NCI-H69 (cell line): ENCODE results near the gene APOL3.
"Not testable (repeated sequence)": the region's sequence is repeated elsewhere in the genome, so short reads cannot be mapped to it uniquely, and the experiment has no call there.

Source experiments
- DNase-seq: peaks from one replicate; lab custom pipeline; 2025; lab: John Stamatoyannopoulos, UW

Gene APOL3

GRCh38 chr22:36134182-36134581 lies 26.4 kb downstream of the APOL3 start:
- no peak for DNase-seq

DNA sequence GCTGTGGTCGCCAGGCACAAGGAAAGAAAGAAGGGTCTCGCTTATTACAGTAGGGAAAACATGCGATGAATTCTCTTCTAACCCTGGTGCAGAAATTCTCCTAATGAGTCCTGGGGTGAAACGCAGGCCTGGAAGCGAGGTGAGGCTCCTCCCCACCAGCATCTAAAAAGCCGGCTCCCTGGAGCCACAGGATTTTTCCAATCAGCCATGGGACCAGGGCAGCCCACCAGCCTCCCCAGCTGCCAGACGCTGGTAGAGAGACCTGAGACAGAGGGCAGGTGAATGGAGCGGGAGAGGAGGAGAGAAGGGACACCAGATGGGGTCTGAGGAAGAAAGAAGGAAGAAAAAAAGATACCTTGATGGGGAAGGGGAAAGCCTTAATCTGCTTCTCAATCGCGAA lies 28.6 kb downstream of the APOL3 start:
- DNase-seq, result no peak

DNA sequence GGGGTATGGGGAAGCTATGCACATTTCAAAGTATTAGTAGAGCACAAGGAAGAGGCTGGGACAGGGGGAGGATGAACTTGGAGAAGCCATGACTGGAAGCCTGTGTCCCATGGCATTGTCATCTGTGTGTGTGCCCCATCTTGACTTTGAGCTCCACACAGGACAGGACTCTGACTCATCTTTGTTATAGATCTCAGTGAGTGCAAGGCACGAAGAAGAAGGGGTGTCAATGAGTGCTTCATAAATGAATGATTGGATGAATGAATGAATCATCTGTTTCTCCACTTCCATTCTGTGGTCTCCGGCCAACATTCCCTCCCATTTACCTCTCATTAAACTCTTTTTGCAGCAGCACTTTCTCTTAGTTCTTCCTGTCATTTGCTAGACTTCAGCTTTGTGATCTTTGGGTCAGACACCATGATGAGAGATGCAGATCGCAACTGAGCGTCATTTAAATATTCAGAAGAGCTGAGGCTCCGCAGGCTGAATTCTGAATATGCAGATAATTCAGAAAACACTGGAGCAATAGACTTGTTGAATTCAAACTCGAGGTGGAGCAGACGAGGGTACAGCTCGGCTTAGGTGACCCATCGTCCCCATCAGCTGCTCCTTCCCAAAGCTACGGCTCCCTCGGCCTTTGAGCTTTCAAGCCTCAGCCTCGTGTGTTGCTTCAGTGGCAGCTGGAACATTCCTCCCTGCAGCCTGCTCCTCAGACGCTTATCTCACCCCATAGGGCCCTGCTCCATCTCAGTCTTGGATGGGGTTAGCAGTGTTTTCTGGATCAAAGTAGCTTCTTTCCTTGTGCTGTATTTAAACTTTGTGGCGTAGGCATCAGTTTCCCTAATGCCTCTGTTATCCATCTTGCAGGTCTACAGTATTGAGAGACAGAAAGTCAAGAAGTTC lies 30.8 kb downstream of the APOL3 start:
- no peak for DNase-seq

DNA sequence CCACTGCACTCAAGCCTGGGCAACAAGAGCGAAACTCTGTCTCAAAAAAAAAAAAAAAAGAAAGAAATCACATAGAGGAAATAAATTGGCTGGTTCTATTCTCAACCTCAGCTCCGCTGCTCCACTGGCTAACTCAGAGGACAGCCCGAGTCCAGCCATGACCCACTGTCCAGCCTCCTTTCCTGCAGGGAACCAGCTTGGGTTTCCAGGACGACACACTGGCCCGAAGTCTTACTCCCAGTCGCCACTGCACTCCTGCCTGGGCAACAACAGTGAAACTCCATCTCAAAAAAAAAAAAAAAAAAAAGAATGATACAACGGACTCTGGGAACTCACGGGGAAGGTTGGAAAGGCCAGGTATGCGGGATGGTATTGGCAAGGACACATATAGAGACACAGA lies 31.5 kb downstream of the APOL3 start:
- DNase-seq, result no peak

- peak; percentile 13 for DNase-seq
Observed at GRCh38 chr22:36125994-36126531, 34.5 kb downstream of the APOL3 start.

DNA sequence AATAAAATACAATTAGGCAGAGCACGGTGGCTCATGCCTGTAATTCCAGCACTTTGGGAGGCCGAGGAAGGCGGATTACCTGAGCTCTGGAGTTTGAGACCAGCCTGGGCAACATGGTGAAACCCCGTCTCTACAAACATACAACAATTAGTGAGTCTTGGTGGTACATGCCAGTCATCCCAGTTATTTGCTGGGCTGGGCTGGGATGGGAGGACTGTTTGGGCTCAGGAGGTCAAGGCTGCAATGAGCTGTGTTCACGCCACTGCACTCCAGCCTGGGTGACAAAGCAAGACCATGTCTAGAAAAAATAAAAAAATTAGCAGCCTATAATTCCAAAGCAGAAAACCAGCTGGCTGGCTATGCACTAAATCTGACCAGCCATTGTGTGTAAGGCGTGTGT lies 35.1 kb downstream of the APOL3 start:
- no peak for DNase-seq

GRCh38 chr22:36124666-36125065 lies 35.9 kb downstream of the APOL3 start:
- DNase-seq, result no peak

DNA sequence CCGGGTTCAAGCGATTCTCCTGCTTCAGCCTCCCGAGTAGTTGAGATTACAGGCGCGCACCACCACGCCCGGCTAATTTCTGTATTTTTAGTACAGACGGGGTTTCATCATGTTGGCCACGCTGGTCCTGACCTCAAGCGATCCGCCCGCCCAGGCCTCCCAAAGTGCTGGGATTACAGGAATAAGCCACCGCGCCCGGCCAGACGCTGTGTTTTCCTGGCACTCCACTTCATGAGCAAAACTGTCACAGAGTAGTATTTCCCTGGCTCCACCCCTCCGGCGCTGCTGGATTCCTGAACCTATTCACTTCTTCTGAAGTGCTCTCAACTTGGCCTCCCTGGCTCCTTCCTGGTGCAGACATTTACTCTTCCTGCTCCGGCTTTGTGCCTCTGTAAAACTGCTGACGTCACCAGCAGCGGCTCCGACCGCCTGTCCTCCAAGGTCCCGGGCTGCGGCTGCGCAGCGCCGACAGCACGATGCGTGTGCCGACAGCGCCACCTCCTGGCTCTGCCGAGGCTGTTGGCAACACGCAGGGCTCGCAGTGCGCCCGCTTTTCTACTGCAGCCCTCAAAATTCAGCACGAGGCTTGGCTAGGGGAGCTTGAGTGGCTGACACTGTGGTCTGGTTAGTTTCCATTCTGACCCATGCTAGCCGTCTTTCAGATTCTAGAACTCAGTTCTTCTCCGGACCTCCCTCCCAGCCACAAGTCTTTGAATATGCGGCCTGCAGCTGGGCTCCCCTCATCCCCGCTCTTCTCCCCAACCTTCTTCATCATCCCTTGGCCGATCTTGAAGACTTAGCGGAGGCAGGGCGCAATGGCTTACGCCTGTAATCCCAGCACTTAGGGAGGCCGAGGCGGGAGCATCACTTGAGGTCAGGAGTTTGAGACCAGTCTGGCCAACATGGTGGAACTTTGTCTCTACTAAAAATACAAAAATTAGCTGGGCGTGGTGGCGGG lies 36.6 kb downstream of the APOL3 start:
- DNase-seq, result peak; percentile 99

DNA sequence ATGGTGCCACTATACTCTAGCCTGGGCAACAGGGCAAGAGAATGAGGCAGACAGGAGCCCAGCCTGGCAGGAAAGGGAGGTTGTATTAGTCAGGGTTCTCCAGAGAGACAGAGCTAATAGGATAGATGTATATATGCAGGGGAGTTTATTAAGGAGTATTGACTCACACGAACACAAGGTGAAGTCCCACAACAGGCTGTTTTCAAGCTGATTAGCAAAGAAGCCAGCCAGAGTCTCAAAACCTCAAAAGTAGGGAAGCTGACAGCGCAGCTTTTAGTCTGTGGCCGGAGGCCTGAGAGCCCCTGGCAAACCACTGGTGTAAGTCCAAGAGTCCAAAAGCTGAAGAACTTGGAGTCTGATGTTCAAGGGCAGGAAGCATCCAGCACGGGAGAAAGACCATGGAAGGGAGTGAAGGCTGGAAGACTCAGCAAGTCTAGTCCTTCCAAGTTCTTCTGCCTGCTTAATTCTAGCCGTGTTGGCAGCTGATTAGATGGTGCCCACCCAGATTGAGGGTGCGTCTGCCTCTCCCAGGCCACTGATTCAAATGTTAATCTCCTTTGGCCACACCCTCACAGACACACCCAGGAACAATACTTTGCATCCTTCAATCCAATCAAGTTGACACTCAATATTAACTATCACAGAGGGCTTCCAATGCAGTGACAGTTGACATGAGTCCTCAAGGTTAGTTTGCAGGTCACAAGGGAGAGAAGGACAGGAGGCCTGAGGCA lies 39.8 kb downstream of the APOL3 start:
- DNase-seq, result not testable (repeated sequence)

DNA sequence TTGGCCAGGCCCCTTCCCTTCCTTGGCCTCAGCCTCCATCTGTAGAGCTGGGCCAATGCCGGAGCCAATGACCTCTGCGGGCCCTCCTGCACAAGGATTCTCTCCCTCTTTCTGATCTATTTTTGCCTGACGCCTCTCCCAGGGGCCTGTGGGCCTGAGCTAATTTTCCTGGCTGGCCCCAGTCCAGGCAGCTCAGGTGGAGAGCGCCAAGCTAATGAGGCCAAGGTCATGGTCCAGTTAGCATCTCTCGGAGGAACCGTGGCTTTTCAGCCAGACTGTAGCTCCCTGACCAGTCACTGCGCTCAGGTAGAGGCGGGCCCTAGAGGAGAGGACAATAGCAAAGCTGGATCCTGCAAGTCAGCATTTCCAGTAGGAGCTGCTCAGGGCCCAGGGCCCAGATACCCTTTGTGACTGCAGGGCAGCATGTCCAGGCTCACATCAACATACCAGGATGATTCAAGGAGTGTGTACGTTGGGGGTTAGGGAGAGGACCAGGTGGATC lies 43.5 kb downstream of the APOL3 start:
- peak; percentile 23 for DNase-seq

DNA sequence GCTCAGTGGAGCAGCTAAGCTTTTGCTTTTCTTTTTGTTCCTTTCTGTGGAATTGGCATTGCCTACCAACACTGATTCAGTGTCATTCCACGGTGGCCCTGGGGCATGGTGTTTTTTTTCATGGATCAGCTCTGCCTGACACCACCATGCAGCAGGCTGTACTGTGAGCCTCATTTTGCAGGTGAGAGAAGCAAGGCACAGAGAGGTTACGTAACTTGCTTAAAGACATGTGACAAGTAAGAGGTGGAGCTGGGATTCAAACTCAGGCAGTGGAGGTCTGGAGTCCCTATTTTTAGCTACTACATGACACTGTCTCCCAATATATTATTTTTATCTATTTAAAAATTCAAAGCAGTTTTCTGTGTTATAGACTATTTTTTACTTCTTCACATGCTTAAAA lies 44.4 kb downstream of the APOL3 start:
- no peak for DNase-seq

DNA sequence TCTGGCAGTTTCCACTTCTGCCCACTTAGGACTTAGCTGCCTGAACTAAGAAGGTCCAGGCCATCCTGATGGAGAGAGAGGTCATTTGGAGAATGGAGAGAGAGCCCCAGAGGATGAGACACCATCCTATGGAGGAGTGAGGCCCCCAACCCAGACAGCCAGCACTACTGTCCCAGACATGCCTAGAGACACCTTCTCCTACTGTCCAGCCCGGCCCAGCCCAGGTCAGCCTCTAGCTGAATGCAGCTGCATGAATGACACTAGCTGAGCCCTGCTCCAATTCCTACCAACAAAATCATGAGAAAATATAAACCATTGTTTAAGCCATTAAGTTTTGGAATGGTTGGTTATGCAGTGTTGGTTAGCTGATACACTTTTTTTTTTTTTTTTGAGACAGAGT lies 47.4 kb downstream of the APOL3 start:
- DNase-seq, result no peak

GRCh38 chr22:36111316-36111715 lies 49.2 kb downstream of the APOL3 start:
- no peak for DNase-seq

- no peak for DNase-seq
Observed at GRCh38 chr22:36110306-36110881, 50.2 kb downstream of the APOL3 start.

- no peak for DNase-seq
Observed at GRCh38 chr22:36107436-36107835, 53.1 kb downstream of the APOL3 start.

GRCh38 chr22:36106910-36107309 lies 53.6 kb downstream of the APOL3 start:
- DNase-seq, result no peak

DNA sequence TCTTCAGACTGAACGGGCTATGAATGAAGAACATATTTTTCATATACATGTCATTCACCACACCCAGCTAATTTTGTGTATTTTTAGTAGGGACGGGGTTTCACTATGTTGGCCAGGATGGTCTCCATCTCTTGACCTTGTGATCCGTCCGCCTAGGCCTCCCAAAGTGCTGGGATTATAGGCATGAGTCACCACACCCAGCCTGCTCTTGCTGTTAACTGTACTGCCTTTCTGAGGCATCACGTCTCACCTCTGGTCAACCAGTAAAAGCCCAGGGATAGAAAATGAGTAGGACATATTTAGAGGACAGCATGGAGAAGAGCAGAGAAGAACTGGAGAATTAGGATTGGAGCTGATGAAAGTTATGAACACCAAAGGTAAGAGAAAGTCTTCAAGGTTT lies 55.6 kb downstream of the APOL3 start:
- DNase-seq, result no peak

- no peak for DNase-seq
Observed at GRCh38 chr22:36104435-36104834, 56.1 kb downstream of the APOL3 start.

GRCh38 chr22:36103891-36104290 lies 56.7 kb downstream of the APOL3 start:
- DNase-seq, result no peak

GRCh38 chr22:36102995-36103394 lies 57.6 kb downstream of the APOL3 start:
- no peak for DNase-seq

GRCh38 chr22:36101756-36102155 lies 58.8 kb downstream of the APOL3 start:
- DNase-seq, result no peak
